DMS79 treated with DMSO at 0.1 percent for 48 hours (cell line): Measurements from ENCODE around the gene TTLL11.

Experiments used
- DNase-seq: peaks from one replicate; lab custom pipeline; 2025; lab: John Stamatoyannopoulos, UW

Gene TTLL11

DNA sequence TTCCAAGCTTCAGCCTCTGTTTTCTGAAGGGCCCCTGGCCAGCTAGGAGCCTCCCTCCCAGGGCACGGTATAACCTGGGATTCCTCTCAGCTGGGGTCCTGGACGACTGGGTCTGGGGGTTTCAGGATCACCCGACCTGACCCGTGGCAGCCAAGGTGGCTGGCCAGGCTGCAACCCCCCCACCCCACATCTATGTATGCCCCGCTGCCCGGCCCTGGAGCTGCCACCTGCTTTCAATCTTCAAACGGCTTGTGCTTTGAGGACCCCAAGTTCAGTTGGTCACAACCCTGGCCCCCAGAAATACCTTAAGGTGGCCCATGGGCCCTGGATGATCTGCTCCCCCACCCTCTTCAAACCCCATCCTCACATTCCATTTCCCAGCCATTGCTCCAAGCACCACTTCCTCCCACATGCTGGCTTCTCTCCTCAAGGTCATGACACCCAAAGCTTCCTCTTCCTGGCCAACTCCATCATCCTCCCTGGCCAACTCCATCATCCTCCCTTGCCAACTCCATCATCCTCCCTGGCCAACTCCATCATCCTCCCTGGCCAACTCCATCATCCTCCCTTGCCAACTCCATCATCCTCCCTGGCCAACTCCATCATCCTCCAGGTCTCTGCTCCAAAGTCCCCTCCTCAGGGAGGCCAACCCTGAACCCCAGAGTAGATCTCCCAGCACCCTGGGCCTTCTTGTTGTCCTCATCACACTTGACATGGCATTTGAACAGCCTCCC, 17.2 kb upstream of the TTLL11 start:
- no peak for DNase-seq

DNA sequence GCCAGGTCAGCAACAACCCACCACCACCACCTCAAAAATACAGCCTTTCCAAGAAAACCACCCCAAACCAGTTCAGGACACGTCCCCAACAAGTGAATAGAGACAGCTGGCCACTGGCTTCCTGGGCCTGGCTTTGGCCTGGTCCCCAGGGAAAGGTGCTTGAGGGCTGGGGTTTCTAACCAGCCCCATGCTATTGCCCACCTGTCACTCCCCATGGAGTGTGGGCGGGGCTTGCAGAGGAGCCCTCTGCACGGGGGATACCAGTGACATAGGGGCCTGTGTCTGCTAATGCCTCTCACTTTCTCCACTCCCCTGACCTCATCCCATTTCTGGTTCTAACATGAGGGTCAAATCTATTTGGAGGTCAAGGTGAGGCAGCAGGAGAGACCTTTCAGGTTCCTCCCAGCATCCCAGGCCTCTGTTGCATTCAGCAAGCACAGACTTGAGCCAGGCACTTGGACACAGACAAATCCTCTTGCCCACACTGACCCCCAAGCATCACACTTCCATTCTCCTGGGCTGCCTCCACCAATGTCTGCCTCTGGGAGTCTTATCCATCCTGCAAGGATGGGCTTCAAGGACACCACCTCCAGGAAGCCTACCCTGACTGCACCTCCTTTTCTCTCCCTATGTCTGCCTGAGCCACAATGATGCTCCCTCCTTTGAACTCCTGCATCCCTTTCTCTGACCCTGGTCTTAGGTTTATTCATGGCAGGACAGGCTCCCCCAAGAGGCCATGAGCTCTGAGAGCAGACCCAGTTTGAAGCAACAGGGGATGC, 16.1 kb upstream of the TTLL11 start:
- DNase-seq = no peak

- no peak for DNase-seq
These were observed 14.2 kb upstream of the TTLL11 start for GRCh38 chr9:122107291-122107805.

GRCh38 chr9:122106576-122106975, 13.5 kb upstream of the TTLL11 start:
- no peak for DNase-seq

- no peak for DNase-seq
These were observed 10.9 kb upstream of the TTLL11 start for GRCh38 chr9:122103985-122104384.

DNA sequence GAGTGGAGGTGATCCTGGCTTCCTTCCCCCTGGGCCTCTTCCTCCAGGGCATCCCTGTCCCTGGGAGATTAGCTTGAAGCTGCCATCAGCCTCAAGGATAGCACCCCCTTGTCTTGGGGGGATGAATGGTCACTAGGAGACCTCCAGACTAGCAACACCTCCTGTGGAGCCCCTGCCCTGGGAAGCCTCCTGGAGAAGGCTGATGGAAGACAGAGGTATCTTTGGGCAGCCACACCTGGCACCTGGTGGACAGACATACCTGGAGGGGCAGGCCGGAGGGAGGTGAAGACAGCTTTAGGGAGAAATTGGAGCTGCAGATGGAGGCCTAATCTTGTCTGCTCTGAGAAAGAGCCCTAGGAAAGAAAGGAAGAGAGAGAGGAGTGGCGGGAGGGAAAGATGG, 9.0 kb upstream of the TTLL11 start:
- DNase-seq = no peak

DNA sequence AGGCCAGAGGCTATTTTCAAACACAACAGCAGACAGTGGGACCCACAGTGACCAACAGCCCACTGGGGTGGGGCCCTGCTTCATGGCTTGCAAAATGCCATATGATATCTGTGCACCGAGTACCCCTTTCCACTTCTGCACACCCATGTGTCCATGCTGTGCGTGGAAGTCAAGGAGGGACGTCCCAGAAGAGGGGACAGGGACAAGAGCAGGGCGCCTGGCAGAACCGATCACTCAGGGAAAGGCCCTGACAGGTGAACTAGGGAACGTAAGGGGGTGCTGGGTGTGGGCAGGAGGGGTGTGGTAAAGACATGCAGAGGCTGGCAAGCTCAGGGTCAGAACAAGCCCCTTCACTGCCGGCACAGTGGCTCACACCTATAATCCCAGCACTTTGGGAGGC, 7.6 kb upstream of the TTLL11 start:
- DNase-seq = no peak

DNA sequence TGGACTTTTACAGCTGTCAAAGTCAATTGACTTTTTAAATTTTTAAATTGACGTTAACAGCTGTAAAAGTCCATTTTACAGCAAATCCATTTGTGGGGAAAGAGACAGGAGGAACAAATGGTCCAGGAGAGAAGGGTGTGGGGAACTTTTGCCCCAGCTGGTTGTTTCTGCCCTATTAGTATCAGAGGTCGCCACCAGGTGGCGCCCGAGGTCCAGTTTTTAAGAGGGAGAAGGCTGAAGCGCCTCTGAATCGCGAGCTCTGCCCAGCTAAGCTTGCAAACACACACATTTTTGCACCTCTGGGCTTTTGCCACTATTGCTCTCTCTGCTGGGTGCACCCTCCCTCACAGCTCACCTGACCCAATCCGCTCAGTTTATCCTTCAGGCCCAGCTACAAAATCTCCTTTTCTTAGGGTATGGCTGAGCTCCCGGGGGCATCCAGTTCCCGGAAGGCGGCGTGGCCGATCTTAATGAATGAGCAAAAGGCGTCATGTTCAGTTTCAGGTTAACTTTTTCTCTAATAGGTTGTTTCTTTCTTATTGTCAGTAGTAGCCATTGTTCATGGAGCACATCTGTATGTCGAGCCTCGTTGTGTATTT, 6.3 kb upstream of the TTLL11 start:
- DNase-seq = peak; percentile 72

- DNase-seq = no peak
These were observed 4.7 kb upstream of the TTLL11 start for GRCh38 chr9:122097679-122098315.

- DNase-seq = no peak
These were observed 3.7 kb upstream of the TTLL11 start for GRCh38 chr9:122096620-122097415.

DNA sequence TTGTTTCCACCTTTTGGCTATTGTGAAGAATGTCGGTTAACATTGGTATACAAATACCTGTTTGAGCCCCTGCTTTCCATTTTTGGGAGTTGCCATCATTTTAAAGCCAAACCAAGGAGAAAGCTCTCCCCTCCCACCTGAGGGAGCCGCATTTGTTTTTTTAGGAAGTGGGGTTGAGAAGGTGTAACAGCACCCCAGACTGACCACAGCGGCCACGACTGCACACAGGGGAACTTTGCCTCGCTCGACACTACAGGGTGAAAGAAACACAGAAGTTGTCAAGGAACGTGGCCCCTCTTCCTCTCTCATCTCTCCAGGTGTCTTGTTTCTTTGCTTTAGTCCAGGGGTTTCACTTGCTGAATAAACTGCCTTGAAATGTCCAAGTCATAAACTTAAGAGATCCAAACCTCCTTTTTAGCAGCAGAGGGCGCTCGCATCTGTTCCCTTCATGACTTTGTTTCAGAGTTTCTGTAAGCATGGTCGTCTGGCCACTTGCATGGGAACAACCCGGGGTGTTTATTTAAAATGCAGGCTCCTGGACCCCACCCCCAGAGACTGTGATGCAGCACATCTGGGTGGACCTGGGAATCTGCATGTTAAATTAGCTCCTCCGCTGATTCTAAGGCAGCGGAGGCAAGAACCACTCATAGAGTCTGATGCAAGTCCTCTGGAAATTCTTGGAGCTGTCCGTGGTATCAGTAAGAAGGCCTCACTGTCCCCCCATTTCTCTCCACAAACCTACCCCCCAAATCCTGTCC, 2.1 kb upstream of the TTLL11 start:
- peak; percentile 9 for DNase-seq

- DNase-seq = no peak
These were observed 1.2 kb downstream of the TTLL11 start for GRCh38 chr9:122091682-122092592.

DNA sequence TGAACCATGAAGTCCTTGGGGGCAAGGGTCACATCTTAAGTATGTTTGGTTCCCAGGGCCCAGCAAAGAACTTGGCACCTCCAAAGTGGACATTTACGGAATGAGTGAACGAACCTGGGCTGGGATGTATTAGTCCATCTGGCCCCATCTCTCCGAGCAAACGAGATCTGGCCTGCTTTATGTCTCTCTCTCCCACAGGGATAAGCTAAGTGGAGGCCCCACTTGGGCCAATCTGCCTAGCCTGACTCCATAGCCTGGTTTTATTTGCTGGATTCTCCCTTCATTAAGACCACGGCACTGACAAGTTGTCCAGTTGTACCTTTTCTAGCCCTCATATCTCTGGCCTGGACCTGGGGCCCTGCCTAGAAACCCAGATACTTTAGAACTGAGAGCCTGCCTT, 2.1 kb downstream of the TTLL11 start:
- DNase-seq = no peak

- DNase-seq = no peak
These were observed 2.7 kb downstream of the TTLL11 start for GRCh38 chr9:122090287-122090883.

DNA sequence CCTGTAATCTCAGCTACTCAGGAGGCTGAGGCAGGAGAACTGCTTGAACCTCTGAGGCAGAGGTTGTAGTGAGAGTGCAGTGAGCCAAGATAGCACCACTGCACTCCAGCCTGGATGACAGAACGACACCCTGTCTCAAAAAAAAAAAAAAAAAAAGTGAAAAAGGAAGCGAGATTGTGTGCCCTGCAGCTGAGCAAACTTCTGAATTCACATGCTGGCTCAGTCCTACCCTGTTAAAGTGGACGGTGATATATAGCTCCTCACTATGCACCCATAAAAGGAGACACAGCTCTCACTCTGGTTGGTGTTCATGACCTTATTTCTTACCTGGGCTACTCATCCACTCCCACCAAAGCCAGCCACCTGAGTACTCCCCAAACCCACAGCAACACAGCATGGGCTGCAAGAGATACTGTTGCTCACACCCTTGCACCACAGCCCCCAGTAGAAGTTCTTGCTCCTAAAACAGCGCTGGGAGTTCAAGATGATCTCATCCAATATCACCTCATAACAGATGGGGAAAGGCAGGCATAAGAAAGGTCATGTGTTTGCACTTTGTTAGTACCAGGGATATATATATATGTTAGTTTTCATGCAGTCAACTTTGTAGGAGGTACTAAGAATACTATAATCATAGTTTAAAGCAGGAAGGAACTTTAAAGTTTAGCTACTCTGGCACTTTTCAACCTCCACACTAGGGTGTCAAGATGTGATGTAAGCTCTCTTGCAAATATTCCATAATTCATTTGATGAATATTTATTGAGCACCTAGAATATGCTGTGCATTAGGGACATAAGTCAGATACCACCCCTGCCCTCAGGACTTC, 4.0 kb downstream of the TTLL11 start:
- DNase-seq = no peak

DNA sequence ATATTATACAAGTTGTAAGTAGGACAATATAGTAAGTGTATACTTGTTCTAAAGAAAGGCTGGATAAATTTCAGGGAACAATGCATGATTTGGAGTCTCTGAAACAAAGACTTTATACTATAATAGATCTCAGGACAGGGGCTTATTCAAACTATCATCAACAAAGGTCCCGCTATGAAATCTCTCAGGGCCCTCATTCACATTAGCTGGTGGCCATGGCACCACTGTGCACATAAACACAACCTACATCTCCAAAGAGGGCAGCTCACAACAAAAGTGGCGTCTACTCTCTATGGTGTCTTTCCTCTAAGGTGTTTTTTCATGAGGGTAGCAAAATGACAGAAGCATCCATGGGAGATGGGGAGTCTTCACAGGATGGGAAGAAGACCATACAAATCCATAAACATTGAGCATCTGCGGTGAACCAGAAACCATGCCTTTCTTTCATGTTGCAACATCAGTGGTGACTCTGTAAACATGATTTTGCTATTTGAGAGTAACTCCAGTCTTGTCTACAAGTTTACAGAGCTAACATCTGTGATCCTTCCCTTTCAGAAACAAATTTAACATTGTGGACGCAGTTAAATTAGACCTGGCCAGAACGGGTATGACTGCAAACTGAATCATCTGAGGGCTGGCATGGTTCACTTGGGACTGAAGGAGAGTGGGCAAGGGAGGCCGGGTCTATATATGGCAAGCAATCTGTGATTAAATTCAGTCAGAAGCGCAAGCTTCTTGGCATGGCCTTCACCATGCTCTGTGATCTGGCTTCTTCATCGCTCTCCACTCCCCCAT, 5.5 kb downstream of the TTLL11 start:
- no peak for DNase-seq

DNA sequence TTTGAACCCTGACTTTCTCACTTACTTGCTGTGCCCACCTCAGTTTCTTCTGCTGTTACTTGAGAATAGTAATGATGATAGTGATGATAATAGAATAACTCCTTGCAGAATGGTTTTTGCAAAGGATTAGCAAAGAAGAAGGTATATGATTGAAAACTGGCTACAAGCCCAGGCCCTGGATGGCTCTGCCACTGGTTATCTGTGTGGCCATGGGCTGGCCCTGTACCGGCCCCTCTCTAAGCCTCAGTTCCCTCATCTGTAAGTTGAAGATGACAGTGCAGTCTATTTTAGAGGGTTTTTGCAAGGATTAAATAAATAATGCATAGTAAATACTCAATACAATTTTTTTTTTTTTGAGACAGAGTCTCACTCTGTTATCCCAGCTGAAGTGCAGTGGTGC, 6.2 kb downstream of the TTLL11 start:
- DNase-seq = no peak

GRCh38 chr9:122085260-122085659, 7.8 kb downstream of the TTLL11 start:
- no peak for DNase-seq
